Measurements from ENCODE around the gene ERBB4. TPM values are rescaled to one million over a fixed set of nuclear protein-coding genes. Genes with fewer than 3 reads are reported as not detected.

ERBB4 gene
- total RNA-seq, 1 donor from 2014 or later: not detected

DNA sequence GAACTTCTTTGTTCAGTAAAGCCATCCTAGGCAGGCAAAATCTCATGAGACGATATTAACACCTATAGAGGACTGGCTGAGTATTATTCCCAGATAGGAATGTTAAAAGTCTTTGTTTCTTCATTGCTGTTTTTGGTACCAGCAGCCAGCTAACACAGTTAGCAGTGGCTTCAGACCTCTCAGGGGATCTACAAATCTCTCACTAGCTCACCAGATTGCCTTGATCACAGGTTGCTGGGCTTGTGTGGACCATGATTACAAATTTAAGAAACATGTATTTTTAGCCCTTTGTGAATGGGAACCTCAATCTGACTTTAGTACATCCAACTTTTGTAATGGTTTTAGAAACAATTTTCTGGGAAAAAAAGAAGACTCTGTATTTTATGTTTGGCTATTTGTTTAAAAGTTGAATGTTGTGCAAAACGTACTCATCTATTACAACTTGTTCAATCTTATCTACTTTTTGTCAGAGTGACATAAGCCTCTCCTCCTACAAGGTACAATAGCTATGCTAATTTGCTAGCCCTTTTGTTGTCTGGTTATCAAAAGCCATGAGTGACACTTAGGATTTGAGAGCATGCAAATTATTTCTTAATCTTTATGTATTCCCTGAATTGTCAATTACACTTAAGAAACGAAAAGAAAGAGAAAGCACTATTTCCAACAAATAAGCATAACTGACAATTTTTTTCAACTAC lies 693.1 kb downstream of the ERBB4 start:
- intact Hi-C loops (cut with micrococcal nuclease): no loop called here

DNA sequence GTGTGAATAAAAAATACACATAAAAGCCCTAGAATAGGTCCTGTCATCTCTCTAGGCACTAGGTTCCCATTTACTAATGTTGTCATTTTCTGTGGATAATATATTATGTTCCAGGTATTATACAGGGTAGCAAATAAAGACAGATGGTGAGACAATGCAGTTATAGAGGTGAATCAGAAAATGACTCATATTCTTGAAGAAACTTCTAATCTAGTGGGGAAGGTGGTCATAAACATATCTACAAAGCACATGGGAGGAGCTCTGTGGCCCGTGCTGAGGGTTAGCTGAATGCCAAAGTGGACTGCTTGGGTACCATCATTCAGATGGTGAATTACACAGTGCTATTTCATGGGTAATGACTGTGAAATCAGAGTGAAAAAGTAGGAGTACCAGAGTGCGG lies 700.9 kb downstream of the ERBB4 start:
- intact Hi-C loops (cut with micrococcal nuclease): no loop called here

GRCh38 chr2:211837206-211837605 lies 701.4 kb downstream of the ERBB4 start:
- intact Hi-C loops (cut with micrococcal nuclease): no loop called here

GRCh38 chr2:211836409-211836808 lies 702.2 kb downstream of the ERBB4 start:
- intact Hi-C loops (cut with micrococcal nuclease): no loop called here

DNA sequence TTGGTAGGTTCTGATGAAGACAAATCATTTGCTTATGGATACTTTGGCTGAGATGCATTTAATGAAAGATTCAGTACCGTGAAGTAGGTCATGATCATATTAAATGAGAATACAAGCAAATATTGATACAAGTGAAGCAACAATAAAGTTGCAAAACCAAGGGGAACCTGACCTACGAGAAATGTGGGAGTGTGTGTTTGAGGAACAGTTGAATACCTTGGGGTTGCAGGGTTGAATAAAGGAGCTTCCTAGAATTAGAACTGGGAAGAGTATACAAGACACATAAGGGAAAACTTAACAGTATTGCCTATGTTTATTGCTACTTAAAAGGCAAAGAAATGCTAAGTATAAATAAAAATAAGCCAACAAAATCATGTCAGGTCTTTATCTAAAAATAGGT lies 702.9 kb downstream of the ERBB4 start:
- intact Hi-C loops (cut with micrococcal nuclease): no loop called here

- intact Hi-C loops (cut with micrococcal nuclease): no loop called here
Observed at GRCh38 chr2:211833582-211834279, 704.9 kb downstream of the ERBB4 start.

DNA sequence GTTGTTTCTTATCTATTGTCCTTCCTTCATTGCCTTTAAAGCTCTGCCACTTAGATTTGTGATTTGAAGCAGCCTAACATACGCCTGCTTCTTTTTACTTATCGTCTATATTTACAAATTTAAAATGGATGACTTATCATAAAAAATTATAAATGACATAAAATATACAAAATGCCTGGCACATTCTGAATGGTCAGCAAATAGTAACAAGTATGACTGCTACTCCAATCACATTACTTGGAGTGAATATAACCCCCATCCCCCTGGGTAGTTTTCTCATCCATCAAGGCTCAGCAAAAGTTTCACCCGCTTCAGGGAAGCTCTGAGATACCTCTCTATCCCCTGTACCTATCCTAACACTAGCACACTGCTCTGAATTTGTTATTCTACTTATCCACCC lies 708.9 kb downstream of the ERBB4 start:
- intact Hi-C loops (cut with micrococcal nuclease): no loop called here

GRCh38 chr2:211823886-211824479 lies 714.6 kb downstream of the ERBB4 start:
- intact Hi-C loops (cut with micrococcal nuclease): no loop called here

DNA sequence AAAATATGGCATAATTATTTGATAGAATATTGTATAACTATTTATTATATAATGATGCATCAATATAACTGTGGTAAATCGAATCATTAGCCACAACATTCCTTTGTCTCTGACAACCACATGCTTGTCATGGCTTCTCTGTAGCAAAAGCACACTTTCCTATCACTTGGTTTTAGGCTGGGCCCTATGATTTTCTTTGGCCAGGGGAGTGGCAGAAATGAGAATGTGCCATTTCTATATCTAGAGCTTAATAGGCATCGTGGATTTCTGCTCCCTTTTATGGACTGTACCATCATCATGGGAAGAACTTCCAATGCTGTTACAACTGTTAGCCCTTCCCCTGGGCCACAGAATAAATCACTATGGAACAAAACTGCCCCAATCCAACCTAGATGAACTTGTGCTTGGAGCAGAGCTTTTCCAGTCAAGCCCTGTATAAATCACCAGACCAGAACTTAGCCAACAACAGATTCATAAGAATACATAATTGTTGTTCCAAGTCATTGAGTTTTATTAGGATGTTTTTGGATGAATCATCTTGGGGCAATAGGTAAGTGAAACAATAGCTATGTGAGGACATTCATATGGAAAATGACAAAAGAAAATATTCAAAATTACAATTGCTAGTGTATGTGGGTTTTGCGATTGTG lies 715.8 kb downstream of the ERBB4 start:
- intact Hi-C loops (cut with micrococcal nuclease): no loop called here

DNA sequence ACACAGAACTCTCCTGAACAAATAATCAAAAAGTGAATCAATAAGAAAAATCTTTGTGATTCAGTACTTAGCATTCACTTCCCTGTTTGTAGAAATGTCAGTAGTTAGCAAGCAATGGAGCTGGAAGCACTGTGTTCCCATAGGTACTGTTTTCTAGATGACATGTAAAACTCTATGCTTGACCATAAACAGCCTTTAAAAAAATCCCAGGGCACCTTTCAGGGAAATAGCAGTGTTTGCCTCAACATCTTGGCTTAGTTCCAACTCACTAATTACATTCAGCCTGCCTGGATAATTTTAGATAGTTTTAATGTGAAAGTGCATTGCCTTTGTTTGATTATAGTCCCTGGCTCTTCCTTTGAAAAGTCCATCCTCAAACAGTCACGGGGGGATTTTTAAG lies 721.8 kb downstream of the ERBB4 start:
- intact Hi-C loops (cut with micrococcal nuclease): no loop called here

GRCh38 chr2:211812587-211812986 lies 726.0 kb downstream of the ERBB4 start:
- intact Hi-C loops (cut with micrococcal nuclease): no loop called here

DNA sequence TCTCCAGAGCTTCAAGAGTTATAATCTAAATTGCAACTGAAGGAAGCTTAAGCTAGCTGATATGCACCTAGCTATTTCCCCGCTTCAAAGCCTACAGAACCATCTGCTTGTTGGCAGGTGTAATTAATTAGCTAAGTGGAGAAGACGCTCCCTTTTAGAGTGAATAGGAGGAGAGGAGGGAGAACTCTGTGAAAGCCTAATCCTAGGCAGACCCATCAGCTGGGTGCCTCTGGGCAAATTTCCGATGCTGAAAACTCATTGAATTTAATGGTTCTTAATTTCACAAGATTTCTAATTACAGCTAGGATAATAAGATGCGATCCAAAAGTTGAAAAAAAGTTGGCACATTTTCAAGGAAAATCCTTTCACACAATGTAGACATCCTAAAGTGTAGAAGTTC lies 735.9 kb downstream of the ERBB4 start:
- intact Hi-C loops (cut with micrococcal nuclease): no loop called here

GRCh38 chr2:211800001-211800400 lies 738.6 kb downstream of the ERBB4 start:
- intact Hi-C loops (cut with micrococcal nuclease): no loop called here

DNA sequence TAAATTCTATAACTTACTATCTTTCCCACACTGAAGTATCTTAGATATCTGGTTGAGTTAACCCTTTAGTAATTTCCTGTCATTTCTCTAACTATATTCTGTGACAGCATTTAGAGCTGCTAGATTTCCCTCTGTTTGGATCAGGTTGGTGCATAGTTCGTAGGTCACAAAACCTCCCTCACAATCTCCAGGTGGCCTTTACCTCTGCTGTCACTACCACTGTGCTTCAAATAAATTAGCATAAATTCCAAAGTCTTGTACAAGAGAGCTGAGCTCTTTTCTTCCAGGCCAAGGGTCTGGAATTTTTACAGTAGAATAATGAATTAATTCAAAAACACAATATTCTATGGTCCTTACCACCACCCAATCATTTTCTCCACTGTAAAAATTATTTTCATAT lies 739.7 kb downstream of the ERBB4 start:
- intact Hi-C loops (cut with micrococcal nuclease): no loop called here

DNA sequence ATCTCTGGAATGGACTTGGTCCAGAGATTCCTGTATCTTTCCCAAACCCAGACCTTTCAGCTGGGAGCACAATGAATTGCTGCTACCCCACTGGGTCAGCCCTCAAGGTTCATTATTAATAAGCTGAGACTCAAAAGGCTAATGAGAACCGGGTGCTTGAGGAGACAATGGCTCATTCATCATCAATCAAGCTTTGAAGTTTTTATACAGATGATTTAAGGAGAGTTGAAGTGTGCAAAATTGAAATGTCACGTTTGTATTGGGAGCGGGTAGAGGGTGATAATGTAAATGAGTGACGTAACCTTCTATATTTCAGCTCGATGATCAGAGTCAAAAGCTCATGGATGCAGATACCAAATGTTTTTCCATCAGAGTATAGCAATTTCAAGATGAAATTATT lies 744.9 kb downstream of the ERBB4 start:
- intact Hi-C loops (cut with micrococcal nuclease): no loop called here

DNA sequence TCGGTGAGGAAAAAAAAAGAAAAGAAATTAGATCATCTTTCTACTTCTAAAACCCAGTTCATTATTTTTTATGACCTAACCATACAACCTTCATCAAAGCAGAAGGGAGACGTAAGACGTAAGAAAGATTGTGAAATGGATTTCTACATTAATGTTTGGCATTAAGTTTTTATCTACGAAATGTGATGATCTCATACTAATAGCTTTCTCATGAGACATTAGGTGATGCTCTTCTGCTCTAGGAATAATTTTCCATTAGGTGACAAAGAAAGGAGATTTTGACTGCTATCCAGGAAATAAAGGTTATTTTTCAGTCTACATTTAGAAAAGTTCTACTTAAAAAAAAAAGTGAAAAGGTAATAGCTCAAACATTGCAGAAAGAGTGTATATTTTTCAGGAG lies 748.6 kb downstream of the ERBB4 start:
- intact Hi-C loops (cut with micrococcal nuclease): no loop called here

- intact Hi-C loops (cut with micrococcal nuclease): no loop called here
Observed at GRCh38 chr2:211766689-211767088, 771.9 kb downstream of the ERBB4 start.

GRCh38 chr2:211762479-211762878 lies 776.1 kb downstream of the ERBB4 start:
- intact Hi-C loops (cut with micrococcal nuclease): no loop called here

- intact Hi-C loops (cut with micrococcal nuclease): no loop called here
Observed at GRCh38 chr2:211760103-211760502, 778.5 kb downstream of the ERBB4 start.

DNA sequence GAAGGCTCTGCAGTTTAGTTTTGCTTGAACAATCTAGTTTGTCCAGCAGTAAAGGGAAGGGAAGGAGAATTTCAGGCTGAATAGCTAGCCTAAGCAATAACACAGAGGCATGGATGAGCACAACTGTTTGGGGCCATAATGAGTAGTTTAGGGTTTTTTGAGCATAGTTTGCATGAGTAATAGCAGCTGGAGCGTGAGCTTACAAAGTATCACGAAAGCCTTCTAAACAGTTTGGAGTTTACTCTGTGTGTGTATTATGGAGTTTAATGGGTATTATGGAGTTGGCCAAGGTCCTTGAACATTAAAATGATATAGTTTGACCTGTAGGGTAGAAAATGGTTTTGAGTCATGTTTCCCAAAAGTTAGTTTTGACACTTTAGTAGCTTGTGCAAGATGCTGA lies 782.3 kb downstream of the ERBB4 start:
- intact Hi-C loops (cut with micrococcal nuclease): no loop called here

DNA sequence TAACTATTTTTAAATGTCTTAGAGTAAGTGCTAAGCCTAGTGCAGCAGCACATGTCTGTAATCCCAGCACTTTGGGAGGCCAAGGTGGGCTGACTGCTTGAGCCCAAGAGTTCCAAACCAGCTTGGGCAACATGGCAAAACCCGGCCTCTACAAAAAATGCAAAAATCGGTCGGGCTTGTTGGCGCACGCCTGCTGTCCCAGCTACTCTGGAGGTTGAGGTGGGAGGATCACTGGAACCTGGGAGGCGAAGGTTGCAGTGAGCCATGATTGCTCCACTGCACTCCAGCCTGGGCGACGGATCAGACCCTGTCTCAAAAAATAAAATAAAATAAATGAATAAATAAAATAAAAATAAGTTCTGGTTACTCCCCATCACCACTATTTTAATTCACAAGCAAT lies 783.4 kb downstream of the ERBB4 start:
- intact Hi-C loops (cut with micrococcal nuclease): no loop called here

GRCh38 chr2:211751848-211752247 lies 786.8 kb downstream of the ERBB4 start:
- intact Hi-C loops (cut with micrococcal nuclease): no loop called here

Measured in T-helper 1 cell treated with Interleukin-12 subunit alpha and Interleukin-12 subunit beta and Interleukin-4 antibody, amounts not matched to agents 30 ng/mL and 1 ng/mL, for 36 hours (primary cell).